NB4 (cell line): ENCODE results near the gene CHMP1A.

ENCODE experiments used
- CTCF ChIP-seq: IDR thresholded peaks from one replicate; pipeline ENCODE4 v1.5.1; 2012; ENCODE audit warnings: low read depth, low read length
- MYC ChIP-seq: IDR thresholded peaks from 2 replicates; pipeline ENCODE4 v1.6.1; 2011; ENCODE audit warnings: low read depth, low read length
- POLR2A ChIP-seq: IDR thresholded peaks from 2 replicates; pipeline ENCODE4 v1.6.1; 2011; ENCODE audit warnings: mild to moderate bottlenecking; ENCODE audit not compliant: insufficient read length; ENCODE audit errors: extremely low read depth

DNA sequence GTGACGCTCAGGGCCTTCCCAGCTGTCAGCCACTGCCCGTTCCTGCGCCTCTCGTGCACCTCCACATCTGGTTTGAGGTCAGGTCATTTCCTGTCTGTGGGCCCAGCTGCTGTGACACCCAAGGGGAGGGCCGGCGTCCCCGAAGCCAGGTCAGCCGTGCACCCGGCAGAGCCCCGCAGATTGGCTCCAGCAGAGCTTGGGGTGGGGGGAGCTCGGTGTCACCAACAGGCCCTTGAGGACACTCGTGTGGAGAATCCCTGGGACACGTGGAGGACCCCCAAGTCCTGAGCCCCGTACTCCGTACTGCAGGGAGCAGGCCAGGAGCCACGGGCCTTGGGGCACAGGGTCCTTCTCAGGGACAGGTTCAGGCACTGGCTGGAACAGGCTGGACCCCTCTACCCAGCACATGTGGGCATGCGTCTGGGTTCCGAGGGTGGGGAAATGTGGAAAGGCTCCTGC lies 39.2 kb upstream of the CHMP1A start:
- TF ChIP-seq CTCF (no peak), POLR2A (no peak), MYC (no peak)
